Cerebellar nuclear complex (tissue), 1 donor: ENCODE results near the gene OGFR.
"Not testable (repeated sequence)": the region's sequence is repeated elsewhere in the genome, so short reads cannot be mapped to it uniquely, and the experiment has no call there.

Source experiments
- DNase-seq, 2 experiments: peaks; one replicate each; lab custom pipeline; 2025; lab: John Stamatoyannopoulos, UW

Gene OGFR

DNA sequence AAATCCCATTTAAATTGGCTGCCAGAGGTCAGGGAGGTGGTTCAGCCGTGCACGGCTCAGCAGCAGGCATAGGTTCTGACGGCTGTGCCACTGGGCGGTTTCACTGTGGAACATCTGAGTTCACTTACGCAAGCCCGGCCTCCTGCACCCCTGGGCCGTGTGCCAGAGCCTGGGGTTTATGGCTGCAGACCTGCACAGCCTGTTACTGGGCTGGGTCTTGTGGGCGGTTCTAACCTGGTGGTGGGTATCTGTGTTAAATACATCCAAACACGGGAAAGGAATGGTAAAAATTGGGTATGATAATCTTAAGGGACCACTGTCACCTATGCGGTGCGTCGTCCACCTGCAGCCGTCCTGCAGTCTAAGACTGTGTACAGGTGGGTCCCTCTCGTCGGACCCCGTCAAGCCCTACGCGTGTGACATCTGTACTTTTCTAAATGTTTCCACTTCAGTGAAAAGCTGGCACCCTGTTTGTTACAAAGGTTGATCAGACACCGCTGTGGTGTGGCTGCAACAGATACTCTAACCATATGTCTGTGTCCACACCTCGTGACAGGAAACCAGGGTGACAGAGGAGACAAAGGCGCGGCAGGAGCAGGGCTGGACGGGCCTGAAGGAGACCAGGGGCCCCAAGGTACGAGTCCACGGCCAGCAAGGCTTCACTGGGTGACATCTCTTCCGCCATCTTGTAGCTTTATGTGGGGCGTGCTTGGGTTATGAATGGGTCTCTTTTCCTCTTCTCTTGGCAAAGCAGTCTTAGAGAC, 33.7 kb downstream of the OGFR start:
- DNase-seq, result no peak

DNA sequence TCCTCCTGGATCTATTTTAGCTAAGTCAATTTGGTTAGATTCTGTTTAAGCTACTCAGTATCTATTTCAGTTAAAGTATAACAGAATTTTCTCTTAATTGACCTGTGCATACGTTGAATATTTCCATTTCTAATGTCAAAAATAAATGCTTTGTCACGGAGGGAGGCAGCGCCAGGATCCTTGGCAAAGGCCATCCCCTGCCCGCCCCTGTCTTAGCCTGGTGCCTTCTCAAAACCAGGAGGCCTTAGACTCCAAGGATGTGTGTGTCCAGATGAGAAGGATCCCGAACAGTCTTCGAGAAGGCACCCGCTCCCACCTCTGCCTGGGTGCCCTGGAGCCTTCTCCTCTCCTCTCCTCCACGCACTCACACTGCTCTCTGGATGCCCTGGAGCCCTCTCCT, 34.6 kb downstream of the OGFR start:
- no peak for DNase-seq

DNA sequence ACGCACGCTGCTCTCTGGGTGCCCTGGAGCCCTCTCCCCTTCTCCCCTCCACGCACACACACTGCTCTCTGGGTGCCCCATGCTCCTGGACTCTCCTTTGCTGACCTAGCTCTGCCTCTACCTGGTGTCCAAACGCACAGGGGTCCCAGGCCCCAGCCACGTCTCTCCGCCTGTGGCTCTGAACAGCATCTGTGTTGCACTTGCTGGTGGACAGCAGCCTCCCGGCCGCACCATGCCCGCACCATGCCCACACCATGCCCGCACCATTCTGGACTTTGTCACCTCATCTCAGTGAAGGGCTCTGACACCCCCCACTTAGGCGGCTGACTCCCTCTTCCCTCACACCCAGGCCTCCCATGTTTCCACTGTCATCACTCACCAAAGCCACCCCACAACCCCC, 35.2 kb downstream of the OGFR start:
- DNase-seq, result no peak

DNA sequence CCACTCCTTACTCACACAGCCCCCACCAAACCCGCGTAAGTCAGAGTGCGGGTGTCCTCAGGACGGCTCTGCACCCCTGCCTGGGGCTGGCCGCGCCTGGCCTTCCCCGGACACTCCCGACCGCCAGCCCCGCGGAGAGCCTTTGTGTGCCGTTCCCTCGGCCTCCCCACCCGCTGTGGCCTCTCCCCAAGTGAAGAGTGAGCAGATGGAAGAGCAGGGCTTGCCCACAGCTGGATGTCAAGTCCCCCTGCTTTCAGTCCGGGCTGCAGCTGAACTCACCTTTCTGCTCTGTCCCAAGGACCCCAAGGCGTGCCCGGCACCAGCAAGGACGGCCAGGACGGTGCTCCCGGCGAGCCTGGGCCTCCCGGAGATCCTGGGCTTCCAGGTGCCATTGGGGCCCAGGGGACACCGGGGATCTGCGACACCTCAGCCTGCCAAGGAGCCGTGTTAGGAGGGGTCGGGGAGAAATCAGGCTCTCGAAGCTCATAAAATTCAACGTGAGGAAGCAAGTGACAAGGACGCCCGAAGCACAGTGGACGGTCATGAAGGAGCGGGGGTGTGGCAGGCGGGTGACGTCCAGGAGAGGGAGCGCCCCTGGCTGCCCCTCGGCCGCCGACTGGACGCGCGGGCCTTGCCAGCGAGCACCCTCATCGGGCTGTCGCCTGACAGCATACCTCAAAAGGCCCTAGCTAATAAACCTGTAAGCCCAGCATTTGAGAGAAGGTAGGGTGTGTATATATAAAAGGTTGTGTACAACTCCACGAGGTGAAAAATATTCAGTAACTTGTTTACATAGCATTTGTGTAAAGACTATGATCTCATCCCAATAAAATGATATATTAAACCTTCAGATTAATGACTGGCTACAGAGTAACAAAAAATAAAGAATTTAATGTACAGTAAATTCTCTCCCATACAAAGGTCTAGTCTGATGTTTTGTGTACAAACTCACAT, 35.9 kb downstream of the OGFR start:
- DNase-seq, result no peak

DNA sequence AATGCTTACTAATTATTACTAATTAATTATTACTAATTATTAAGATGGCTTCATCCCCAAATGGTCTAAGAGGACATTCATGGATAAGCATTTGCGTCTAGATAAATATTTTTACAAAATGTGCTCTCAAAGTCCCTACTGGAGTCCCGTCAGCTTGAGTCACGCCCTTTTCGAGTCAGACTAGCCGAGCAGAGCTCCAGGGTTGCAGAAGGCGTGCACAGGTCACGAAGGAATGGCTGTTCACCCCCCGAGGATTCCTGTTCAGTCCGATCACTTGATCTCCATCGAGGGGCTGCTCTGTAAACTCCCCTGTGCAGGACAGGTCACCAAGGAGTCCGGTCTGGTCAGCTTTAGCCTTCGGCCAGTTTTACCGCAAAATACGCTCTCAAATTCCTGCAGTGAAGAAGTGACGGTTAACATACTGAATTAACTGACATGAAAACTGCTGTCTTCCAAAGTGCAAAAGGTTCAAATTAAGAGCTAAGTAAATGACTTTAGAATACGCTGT, 37.1 kb downstream of the OGFR start:
- no peak for DNase-seq

DNA sequence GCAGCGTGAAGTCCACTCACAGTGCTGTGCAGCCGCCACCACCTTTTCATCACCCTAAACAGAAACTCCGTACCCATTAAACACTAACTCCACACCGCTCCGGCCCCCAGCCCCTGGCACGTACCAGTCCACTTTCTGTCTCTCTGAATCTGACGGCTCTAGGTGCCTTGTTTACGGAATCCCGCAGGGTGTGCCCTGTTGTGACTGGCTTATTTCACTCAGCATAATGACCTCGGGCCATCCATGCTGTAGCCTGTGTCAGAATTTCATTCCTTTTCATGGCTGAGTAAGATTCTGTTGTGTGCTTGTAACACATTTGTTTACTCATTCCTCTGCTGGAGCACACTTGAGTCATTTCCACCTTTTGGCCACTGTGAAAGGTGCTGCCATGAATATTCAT, 39.0 kb downstream of the OGFR start:
- no peak for DNase-seq

DNA sequence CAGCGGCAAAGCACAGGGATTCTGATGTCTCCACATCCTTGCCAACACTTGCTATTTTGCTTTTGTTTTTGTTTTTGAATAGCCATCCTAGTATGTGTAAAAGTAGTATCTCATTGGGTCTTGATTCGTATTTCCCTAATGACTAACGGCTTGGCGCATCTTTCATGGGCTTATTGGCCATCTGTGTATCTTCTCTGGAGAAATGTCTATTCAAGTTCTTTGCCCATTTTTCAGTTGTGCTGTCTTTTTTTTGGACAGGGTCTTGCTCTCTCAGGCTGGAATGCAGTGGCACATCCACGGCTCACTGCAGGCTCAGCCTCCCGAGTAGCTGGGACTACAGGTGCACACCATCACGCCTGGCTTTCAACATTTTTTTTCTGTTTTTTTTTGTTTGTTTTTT, 39.5 kb downstream of the OGFR start:
- DNase-seq, result no peak

DNA sequence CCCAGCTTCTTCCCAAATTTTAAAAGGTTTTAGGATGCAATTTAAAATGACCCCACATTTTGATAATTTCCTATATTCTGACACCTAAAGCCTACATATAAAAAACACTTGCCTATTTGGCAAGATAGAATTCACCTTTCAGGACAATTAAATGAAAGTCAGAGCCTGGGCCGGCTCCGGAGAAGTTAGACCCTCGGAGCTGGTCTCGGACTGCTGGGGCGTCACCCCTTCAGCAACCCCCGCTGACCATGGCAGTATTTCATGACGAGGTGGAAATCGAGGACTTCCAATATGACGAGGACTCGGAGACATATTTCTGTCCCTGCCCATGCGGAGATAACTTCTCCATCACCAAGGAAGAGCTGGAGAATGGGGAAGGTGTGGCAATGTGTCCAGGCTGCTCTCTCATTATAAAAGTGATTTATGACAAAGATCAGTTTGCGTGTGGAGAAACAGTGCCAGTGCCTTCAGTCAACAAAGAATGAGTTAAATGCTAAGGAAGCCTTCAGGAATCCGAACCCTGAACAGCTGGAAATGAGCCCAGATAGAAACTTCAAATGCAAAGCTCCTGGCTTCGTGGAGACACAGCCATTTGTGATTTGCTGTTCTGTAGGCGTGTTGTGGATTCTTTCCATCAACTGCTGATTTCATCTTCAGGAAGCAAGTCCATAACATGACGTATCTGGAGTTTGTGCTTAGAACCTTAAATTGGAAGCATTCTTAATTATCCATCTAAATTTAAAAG, 41.0 kb downstream of the OGFR start:
- DNase-seq, result no peak

DNA sequence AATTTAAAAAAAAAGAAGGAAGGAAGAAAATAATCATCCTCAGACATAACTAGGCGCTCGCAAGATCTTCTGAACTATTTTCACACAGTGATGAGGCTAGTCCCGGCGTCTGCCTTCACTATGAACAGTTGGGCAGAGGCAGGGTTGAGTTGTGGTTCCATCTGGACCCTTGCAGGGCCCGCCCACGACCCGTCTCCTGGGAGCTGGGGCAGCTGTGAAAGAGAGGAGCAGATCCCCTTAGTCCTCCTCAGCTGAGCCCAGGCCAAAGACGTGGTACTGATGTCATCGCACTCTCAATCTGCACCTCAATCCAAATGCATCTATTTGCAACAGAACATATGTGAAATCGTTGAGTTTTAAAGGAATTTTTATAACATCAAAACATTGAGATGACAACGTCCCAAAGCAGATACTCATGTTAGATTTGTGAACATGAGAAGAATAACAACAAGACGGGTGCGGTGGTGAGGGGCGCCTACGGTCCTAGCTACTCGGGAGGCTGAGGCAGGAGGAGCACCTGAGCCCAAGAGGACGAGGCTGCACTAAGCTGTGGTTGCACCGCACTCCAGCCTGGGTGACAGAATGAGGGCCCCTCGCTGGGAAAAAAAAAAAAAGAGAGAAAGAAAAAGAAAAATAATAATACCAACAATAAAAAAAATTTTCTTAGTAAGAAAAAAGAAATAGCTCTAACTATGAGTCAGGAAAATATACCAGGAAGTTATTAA, 41.7 kb downstream of the OGFR start:
- DNase-seq, result no peak

DNA sequence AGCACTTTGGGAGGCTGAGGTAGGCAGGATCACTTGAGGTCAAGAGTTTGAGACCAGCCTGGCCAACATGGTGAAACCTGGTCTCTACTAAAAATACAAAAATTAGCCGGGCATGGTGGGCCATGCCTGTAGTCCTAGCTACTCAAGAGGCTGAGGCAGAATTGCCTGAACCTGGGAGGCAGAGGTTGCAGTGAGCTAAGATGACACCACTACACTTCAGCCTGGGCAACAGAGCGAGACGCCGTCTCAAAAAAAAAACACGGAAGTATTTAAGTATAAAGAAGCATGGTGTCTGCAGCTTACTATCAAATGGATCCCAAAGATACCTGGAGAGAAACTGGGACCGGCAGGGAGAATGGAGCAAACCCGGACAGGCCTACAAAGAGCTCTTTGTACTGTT, 44.3 kb downstream of the OGFR start:
- not testable (repeated sequence) for DNase-seq

DNA sequence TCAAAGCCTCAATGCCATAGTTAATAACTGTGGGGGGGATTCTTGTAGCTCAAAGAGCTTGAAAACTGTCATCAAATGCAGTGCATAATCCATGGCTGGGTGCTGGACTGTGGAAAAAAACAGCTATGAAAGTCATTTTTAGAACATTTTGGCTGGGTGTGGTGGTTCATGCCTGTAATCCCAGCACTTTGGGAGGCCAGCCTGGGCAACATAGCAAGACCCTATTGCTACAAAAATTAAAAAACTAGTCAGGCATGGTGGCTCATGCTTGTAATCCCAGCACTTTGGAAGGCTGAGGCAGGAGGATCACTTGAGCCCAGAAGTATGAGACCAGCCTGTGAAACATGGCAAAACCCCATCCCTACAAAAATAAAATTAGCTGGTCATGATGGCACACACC, 44.8 kb downstream of the OGFR start:
- DNase-seq, result no peak

DNA sequence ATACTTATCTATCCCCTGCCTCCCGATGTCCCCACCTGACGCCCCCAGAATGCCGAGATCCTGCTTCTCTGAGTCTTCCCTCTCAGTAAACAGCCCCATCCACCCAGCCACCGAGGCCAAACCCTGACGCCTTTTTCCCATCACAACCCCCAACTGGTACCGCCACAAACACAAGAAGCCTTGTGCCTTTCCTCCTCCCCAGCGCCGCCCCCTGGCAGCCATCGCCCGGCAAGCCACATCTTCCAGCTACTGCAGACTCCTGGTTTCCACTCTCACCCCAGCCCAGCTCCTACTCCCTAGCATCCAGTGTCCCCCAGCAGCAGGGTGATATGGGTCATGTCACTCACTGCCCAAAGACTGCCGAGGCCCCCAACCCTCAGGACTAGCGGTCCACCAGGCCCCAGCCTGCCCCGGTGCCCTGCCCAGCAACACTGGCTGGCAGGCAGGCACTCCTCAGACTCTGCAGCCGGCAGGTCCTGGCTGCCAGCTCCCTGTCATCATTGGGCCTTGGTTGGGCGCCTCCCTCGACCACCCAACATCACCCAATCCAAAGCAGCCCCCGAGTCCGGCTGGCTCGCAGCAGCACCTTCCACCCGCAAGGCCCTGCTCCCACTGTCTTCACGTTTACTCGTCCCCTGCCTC, 45.8 kb downstream of the OGFR start:
- DNase-seq, result no peak

DNA sequence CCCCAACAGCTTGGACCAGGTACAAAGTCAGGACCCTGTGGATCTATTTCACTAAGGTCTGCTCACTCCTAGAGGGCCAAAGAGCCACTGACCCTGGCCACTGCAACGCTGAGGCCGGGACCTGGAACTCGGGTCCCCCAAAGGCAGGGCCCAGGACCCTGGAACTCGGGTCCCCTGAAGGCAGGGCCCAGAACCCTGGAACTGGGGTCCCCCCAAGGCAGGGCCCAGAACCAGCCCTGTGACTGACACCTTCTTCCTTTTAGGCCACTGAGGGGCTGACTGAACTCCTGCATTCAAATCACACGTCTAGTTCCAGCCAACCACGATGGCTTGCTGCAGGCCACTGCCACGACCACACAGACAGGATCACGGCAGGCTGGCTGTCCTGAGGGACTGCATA, 47.6 kb downstream of the OGFR start:
- no peak for DNase-seq

DNA sequence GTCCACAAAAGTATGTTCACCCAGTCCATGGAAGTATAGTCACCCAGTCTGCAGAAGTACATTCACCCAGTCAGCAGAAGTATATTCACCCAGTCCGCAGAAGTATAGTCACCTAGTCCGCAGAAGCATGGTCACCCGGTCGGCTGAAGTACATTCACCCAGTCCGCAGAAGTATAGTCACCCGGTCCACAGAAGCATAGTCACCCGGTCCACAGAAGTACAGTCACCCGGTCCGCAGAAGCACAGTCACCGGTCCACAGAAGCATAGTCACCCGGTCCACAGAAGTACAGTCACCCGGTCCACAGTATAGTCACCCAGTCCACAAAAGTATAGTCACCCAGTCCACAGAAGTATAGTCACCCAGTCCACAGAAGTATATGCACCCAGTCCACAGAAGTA, 48.2 kb downstream of the OGFR start:
- DNase-seq, result no peak

DNA sequence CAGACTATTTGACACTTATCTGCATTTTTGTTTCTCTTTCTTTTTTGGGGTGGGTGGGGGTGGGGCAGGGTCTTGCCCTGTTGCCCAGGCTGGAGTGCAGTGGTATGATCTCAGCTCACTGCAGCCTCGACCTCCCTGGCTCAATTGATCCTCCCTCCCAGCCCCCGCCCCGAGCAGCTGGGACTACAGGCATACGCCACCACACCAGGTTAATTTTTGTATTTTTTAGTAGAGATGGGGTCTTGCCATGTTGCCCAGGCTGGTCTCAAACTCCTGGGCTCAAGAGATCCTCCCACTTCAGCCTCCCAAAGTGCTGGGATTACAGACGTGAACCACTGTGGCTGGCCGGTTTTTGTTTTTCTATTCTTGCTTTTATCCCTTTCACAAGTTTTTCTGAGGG, 48.7 kb downstream of the OGFR start:
- not testable (repeated sequence) for DNase-seq

DNA sequence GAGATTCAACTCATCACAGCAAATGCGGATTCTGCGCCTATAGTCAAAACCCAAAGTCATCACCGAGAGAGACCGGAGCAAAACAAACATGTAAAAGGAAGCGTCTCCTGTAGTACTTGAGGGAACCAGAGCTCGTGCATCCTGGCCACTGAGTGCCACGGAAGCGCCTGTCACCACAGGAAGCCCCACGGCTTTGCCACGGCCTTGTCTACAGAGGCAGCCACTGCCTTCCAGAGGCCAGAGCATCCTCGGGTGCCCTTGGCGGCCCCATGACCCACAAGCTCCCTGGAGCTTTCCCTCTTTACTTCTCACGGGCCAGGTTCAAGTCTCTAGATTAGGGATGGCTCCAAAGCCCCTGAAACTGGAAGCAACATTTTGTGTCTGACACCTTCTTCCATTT, 49.5 kb downstream of the OGFR start:
- DNase-seq, result no peak

DNA sequence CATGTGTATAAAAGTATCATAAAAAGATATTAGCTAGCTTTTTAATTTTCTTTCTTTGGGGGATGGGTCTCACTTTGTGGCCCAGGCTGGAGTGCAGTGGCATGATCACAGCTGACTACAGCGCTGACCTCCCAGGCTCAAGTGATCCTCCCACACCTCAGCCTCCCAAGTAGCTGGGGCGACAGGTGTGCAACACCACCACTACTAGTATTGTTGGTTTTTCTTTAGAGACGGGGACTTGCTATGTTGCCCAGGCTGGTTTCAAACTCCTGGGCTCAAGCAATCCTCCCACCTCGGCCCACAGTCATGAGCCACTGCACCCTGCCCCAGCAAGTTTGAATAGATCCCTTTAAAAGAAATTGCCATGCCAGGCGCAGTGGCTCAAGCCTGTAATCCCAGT, 50.5 kb downstream of the OGFR start:
- no peak for DNase-seq

DNA sequence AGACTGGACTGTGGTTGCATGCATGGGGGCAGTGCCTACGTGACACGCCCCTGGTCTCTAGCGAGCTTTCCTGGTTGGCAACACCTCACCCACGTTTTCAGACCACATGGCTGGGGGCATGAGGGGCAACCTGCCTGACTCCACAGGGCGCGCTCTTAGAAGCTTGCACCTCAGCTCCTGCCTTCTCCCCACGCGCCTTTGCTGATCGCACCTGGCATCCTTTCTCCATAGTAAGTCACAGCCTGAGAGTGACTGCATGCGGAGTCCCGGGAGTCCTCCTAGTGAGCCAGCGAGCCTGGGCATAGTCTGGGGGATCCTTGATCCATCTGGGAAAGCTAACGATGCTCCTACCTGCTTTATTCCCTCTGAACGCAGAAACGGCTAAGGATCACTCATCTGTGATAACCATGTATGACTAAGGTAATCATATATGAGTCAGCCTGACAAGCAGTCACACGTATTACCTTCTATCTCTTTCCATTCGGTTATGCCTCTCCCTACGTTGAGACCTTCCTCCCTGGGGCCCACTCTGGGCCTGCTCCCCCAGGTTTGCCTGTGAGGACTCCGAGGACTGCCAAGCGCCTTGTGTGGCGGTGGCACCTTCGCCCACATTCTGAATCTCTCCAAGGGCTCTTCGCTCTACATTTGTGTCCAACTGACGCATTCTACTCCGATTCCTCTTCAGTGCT, 52.4 kb downstream of the OGFR start:
- no peak for DNase-seq

DNA sequence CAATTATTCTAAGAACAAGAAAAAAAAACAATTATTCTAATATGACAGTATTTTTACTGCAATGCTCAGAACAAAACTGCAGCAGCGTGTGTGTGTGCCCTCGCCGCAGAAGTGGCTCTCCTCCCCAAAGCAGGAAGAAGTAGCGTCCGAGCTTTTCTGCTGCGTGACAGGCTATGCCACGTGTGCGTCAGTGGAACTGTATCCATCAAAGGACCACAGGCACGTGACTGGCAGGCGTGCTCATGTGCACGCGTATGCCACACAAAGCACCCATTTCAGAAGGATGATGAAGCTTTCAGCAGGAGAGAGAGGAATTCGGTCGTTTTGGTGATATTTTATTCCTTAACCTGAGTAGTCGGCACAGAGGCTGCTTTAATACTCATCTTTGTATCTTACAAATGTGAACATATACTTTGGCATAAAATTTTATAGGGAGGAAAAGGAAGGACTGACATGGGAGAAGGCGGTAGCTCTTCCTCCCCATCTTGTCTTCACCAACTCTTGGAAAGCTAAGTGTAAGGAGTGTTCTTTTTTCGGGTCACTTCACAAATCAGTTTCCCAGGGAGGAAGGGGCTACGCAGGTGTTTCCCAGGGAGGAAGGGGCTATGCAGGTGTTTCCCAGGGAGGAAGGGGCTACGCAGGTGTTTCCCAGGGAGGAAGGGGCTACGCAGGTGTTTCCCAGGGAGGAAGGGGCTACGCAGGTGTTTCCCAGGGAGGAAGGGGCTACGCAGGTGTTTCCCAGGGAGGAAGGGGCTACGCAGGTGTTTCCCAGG, 53.6 kb downstream of the OGFR start:
- DNase-seq, result no peak

DNA sequence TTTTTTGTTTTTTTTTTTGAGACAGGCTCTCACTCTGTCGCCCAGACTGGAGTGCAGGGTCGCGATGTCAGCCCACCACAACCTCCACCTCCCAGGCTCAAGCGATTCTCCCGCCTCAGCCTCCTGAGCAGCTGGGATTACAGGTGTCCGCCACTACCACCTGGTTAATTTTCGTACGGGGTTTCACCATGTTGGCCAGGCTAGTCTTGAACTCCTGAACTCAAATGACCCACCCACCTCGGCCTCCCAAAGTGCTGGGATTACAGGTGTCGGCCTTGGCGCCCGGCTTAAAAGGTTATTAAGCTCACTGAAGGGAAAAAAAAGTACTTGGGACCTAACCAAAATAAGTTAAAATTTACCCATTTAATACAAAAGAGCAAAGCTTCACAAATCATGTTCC, 55.1 kb downstream of the OGFR start:
- no peak for DNase-seq
